Hair follicle dermal papilla cell (primary cell): Measurements from ENCODE around the gene CLEC7A. TPM values are rescaled to one million over a fixed set of nuclear protein-coding genes. Genes with fewer than 3 reads are reported as not detected.

Source experiments
- total RNA-seq: library from RNA; depleted of rRNA; stranded (reverse); fragments of >200 nt; gene quantifications from 2 replicates; pipeline ENCODE4 v1.2.3, GENCODE V29; 2012

The CLEC7A gene
- total RNA-seq: not detected in 2 replicates

DNA sequence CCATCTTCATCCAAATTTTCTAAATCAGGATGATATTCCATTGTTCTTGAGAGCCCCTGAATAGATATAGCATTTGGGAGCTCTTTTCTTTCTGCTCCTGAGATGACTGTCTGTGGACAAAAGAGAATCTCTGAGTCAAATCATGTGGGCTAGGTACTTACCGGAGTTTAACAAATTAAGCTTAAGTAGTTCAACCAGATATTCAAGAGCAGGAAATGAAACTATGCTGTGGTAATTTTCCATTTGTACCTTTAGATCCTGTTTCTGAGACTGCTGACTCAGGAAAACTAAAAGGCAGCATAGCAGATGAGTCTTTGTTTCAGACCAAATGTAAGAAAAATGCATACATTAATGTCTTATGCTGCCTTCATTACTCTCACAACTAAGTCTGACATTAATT is at the start of gene CLEC7A:
Gene CLEC7A, minus strand, starts transcription at position 158 of the 400 bp plus-strand sequence. Its CDS starts 117 bp downstream, at position 41.

DNA sequence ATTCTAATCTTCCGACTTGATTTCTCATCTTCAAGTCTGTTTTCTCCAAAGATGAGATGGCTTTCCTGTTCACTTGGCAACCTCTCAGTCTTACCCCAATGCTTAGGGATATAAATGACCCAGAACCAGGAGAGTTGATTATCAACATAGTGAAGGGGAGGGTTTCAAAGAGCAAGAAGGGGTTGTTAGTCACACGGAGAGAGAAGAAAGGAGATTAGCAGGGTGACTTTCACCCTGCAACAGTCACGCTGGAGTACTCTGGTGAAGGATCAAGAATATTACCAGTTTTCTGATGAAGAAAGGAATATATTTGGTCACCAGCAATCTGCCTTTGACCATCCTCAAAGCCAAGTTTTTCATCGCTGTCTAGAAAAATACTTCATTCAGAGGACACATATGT is 48.8 kb upstream of the CLEC7A start, which contains the start of gene TMEM52B:
Gene TMEM52B, plus strand, starts transcription at position 212 of the 400 bp plus-strand sequence. CDS start 543 bp downstream, outside the sequence.

DNA sequence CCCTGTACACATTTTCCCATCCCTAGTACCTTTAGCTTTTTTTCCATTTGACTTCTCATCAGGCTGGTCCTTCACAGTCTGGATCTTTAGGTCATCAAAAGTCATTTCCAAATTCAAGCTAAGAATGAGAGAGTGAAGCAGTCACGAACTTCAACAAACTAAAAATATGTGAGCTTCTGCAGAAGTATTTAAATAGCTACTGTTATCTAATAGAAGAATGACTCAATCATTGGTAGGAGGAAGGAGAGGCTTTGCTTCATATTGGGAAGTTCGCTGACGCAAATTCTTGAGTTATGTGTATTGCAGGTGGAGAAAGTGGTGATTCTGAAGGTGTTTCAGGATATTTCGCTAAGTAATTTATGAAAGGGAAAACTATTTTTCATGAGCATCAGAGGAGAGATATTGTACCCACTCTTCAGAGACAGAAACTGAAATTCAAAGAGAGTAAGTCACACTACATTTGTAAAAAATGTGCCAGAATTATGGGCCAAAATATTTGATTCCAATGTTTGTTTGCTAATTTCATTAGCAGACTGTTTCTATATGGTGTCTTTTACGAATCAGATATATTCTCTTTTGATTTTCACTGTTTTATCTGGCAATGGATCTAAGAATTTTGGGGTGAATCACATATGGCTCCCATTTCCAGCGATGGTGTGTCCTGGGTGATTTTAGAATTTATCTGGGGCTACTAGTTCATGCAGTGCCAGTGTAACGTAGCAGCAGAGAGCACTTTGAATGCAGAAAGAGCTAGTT is 42.2 kb upstream of the CLEC7A start, which contains the start of gene OLR1:
Gene OLR1, minus strand, starts transcription at position 160 of the 756 bp plus-strand sequence. Its CDS starts 55 bp downstream, at position 105.

DNA sequence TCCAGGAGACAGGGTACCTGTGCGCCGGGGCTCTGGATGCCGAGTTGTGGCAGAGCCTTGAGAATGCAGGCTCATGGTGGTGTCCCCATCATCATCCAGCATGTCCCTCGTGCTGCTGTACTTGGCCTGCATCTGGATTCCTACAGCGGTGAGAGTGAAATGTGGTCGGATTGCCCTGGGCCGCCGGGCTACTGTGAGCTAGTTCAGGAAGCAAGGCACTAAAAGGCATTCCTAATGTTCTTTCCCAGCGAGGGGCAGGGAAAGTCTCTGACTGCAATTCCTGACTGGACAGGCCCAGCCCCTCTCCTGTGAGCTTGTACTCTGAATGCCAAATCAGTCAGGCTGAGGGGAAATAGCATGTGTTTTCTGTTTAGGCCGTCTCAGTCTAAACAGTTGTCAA is 31.2 kb downstream of the CLEC7A start, which contains the start of gene CLEC1A:
Gene CLEC1A, minus strand, starts transcription at position 195 of the 400 bp plus-strand sequence. Its CDS starts 63 bp downstream, at position 132.

Other genes with a start within 250 kb of the CLEC7A start
- gene KLRF2, start 248.7 kb downstream of the CLEC7A start, total RNA-seq: not detected in 2 replicates
- gene CLEC2A, start 197.8 kb downstream of the CLEC7A start, total RNA-seq: not detected in 2 replicates
- 0.65 TPM in 1 of 2 replicates, not detected in the other for gene CLEC12A, start 158.8 kb downstream of the CLEC7A start, total RNA-seq
- not detected in 2 replicates for gene CLEC1B, start 131.1 kb downstream of the CLEC7A start, total RNA-seq
- gene CLEC12B, start 119.6 kb downstream of the CLEC7A start, total RNA-seq: under 0.01 TPM in 1 of 2 replicates, not detected in the other
- gene CLEC9A, start 99.5 kb downstream of the CLEC7A start, total RNA-seq: not detected in 2 replicates
- gene CLEC1A, start 31.2 kb downstream of the CLEC7A start, total RNA-seq: 0.16 and 0.85 TPM in 2 replicates
- 0.24 and 0.49 TPM in 2 replicates for gene OLR1, start 41.9 kb upstream of the CLEC7A start, total RNA-seq
- not detected in 2 replicates for gene TMEM52B, start 48.8 kb upstream of the CLEC7A start, total RNA-seq
- 49.1 and 58.6 TPM in 2 replicates for gene GABARAPL1, start 82.7 kb upstream of the CLEC7A start, total RNA-seq
- gene KLRD1, start 177.7 kb upstream of the CLEC7A start, total RNA-seq: 0.49 TPM in 1 of 2 replicates, not detected in the other